Endothelial cell of umbilical vein (primary cell): ENCODE measurements around the gene FHDC1. TPM values are rescaled to one million over a fixed set of nuclear protein-coding genes. Genes with fewer than 3 reads are reported as not detected.

Experiments
- BruUV-seq: library from RNA; stranded (reverse); fragments of 400-500 nt; replicated peaks from 2 replicates; lab custom pipeline; 2021; lab: Mats Ljungman, UMichigan
- CTCF ChIA-PET: fragments of 300-600, 350-600 bp; sonication (Branson Sonifier 250); formaldehyde crosslinking; loops from one replicate; lab custom pipeline; 2021; ENCODE audit warnings: antibody characterized with exemption, inconsistent platforms; lab: Charles Lee
- POLR2A ChIA-PET: fragments of 300-600, 350-600 bp; sonication (Branson Sonifier 250); formaldehyde crosslinking; loops from one replicate; lab custom pipeline; 2021; ENCODE audit warnings: antibody characterized with exemption, inconsistent platforms; lab: Charles Lee
- DNase-seq: peaks from one replicate; pipeline ENCODE4 v3.0.0-alpha.2; 2011; ENCODE audit warnings: low read depth, low spot score
- FAIRE-seq: peaks from 2 replicates; lab custom pipeline; 2011; peaks lifted over from hg19 to GRCh38; lab: Jason Lieb, UNC
- H2AFZ ChIP-seq: 2 replicates; pipeline ENCODE4 v1.6.0; 2012; ENCODE audit warnings: low read depth, low read length, control low read depth, inconsistent platforms
- H3K27ac ChIP-seq: 2 replicates; pipeline ENCODE4 v1.5.1; 2011; ENCODE audit warnings: low read depth, mild to moderate bottlenecking, control low read depth, low read length, moderate library complexity; ENCODE audit not compliant: insufficient read depth
- H3K27me3 ChIP-seq, 2 experiments: 2 replicates each; pipeline versions ENCODE4 v1.6.0 to v1.6.1; 2011; ENCODE audit warnings: low read length in 2 of 2, mixed read lengths in 1 of 2; ENCODE audit not compliant: control insufficient read depth in 2 of 2, insufficient read depth in 2 of 2
- H3K36me3 ChIP-seq, 2 experiments: 2 replicates in 1 of 2; 3 replicates in 1 of 2; pipeline ENCODE4 v1.5.1; 2011; ENCODE audit warnings: low read length in 2 of 2, mild to moderate bottlenecking in 1 of 2, moderate library complexity in 1 of 2; ENCODE audit not compliant: control insufficient read depth in 2 of 2, insufficient read depth in 2 of 2; ENCODE audit errors: extremely low read depth in 1 of 2
- H3K4me1 ChIP-seq: 3 replicates; pipeline ENCODE4 v1.5.1; 2011; ENCODE audit warnings: mild to moderate bottlenecking, low read length; ENCODE audit not compliant: control insufficient read depth, insufficient read depth; ENCODE audit errors: extremely low read depth
- H3K4me2 ChIP-seq: 2 replicates; pipeline ENCODE4 v1.6.1; 2011; ENCODE audit warnings: low read length, control low read depth, mixed read lengths; ENCODE audit not compliant: insufficient read depth
- H3K4me3 ChIP-seq, 3 experiments: fragments of 200-600 bp in 1 of 3; sonication (generic), shearing (Covaris generic) in 1 of 3; replicated peaks in 1 of 3; 2 replicates each; pipeline ENCODE4 v1.5.1; 2011 to 2016; ENCODE audit warnings: control low read depth in 3 of 3, low read length in 3 of 3, mild to moderate bottlenecking in 2 of 3, inconsistent platforms in 1 of 3, low read depth in 1 of 3, moderate library complexity in 1 of 3; ENCODE audit not compliant: insufficient read depth in 1 of 3
- H3K79me2 ChIP-seq: 2 replicates; pipeline ENCODE4 v1.6.0; 2012; ENCODE audit warnings: low read length, inconsistent platforms; ENCODE audit not compliant: control insufficient read depth, insufficient read depth
- H3K9ac ChIP-seq: replicated peaks from 2 replicates; pipeline ENCODE3; 2011; ENCODE audit warnings: low read length, control low read depth; ENCODE audit not compliant: insufficient read depth; ENCODE audit errors: extremely low read depth
- H3K9me1 ChIP-seq: replicated peaks from 3 replicates; pipeline ENCODE4 v1.6.0; 2011; ENCODE audit warnings: mild to moderate bottlenecking, low read length; ENCODE audit not compliant: control insufficient read depth, insufficient read depth; ENCODE audit errors: extremely low read depth
- H3K9me3 ChIP-seq: replicated peaks from 2 replicates; pipeline ENCODE4 v1.5.1; 2012; ENCODE audit warnings: low read length, inconsistent platforms; ENCODE audit not compliant: control insufficient read depth, insufficient read depth
- H4K20me1 ChIP-seq: replicated peaks from 2 replicates; pipeline ENCODE3; 2011; ENCODE audit warnings: mild to moderate bottlenecking, low read length; ENCODE audit not compliant: control insufficient read depth, insufficient read depth; ENCODE audit errors: extremely low read depth
- EZH2 ChIP-seq: IDR thresholded peaks from 2 replicates; pipeline ENCODE4 v1.6.1; 2012; ENCODE audit warnings: borderline replicate concordance, low read depth, mild to moderate bottlenecking, moderate library complexity, low read length, inconsistent platforms; ENCODE audit not compliant: severe bottlenecking
- FOS ChIP-seq: IDR thresholded peaks from 2 replicates; pipeline ENCODE4 v1.6.1; 2011; ENCODE audit warnings: mild to moderate bottlenecking, low read length, moderate library complexity, borderline replicate concordance; ENCODE audit not compliant: insufficient read depth
- GATA2 ChIP-seq: IDR thresholded peaks from 2 replicates; pipeline ENCODE4 v1.7.0; 2011; ENCODE audit warnings: low read depth, mild to moderate bottlenecking, moderate library complexity, mixed read lengths, low read length; ENCODE audit not compliant: insufficient read length, insufficient read depth
- JUN ChIP-seq: IDR thresholded peaks from 2 replicates; pipeline ENCODE4 v1.6.1; 2011; ENCODE audit warnings: borderline replicate concordance, low read depth; ENCODE audit not compliant: insufficient read length, insufficient read depth
- MYC ChIP-seq: IDR thresholded peaks from one replicate; pipeline ENCODE4 v1.6.1; 2011; ENCODE audit warnings: mild to moderate bottlenecking, low read depth, low read length
- POLR2A ChIP-seq: IDR thresholded peaks from 2 replicates; pipeline ENCODE4 v1.6.1; 2012; ENCODE audit warnings: low read depth, mild to moderate bottlenecking, control low read depth, low read length
- POLR2AphosphoS5 ChIP-seq: IDR thresholded peaks from 2 replicates; pipeline ENCODE4 v1.6.1; 2012; ENCODE audit warnings: low read depth, mild to moderate bottlenecking, control low read depth, low read length, moderate library complexity; ENCODE audit not compliant: insufficient read depth
- dilution Hi-C: fragments of 300-500 bp; cut with MboI; formaldehyde crosslinking; loops from one replicate; pipeline ENCODE4 v1.15.0; 2019; ENCODE audit warnings: low sequenced_read_pairs; ENCODE audit not compliant: extremely low pct_ligation_motif_present
- intact Hi-C: fragments of 100-400 bp; cut with micrococcal nuclease; formaldehyde crosslinking; loops from one replicate; pipeline ENCODE4 v1.10.0; 2022
- polyA plus RNA-seq, 4 experiments: library from polyadenylated mRNA; depleted of rRNA in 3 of 4; stranded (reverse) in 3 of 4; unstranded in 1 of 4; fragments of >200 nt; gene quantifications; 2 replicates each; pipeline versions ENCODE4 v1.2.1 to v1.2.3, GENCODE V29; 2011 to 2012; ENCODE audit warnings: missing spikeins in 1 of 4
- total RNA-seq: library from RNA; stranded (reverse); gene quantifications from 2 replicates; pipeline ENCODE4 v1.2.3, GENCODE V29; 2021
- TF ChIP-seq, protein P1 (sequence below), 2 donors: IDR thresholded peaks; 1 replicate in 1 of 2; 2 replicates in 1 of 2; pipeline ENCODE4 v1.5.1; 2011; ENCODE audit warnings: low read length in 2 of 2, mild to moderate bottlenecking in 2 of 2, moderate library complexity in 2 of 2, control low read depth in 1 of 2, inconsistent platforms in 1 of 2, low read depth in 1 of 2; ENCODE audit not compliant: insufficient read depth in 1 of 2; ENCODE audit errors: extremely low read depth in 1 of 2
- TF ChIP-seq, protein P2 (sequence below): IDR thresholded peaks from 2 replicates; pipeline ENCODE4 v1.6.1; 2011; ENCODE audit not compliant: insufficient read depth, insufficient read length

FHDC1 gene
- total and polyA plus RNA-seq, 2 donors (not counting 3 experiments of a cell fraction or from before 2014, with no cell fraction given) = 0.03 to 0.18 TPM

DNA sequence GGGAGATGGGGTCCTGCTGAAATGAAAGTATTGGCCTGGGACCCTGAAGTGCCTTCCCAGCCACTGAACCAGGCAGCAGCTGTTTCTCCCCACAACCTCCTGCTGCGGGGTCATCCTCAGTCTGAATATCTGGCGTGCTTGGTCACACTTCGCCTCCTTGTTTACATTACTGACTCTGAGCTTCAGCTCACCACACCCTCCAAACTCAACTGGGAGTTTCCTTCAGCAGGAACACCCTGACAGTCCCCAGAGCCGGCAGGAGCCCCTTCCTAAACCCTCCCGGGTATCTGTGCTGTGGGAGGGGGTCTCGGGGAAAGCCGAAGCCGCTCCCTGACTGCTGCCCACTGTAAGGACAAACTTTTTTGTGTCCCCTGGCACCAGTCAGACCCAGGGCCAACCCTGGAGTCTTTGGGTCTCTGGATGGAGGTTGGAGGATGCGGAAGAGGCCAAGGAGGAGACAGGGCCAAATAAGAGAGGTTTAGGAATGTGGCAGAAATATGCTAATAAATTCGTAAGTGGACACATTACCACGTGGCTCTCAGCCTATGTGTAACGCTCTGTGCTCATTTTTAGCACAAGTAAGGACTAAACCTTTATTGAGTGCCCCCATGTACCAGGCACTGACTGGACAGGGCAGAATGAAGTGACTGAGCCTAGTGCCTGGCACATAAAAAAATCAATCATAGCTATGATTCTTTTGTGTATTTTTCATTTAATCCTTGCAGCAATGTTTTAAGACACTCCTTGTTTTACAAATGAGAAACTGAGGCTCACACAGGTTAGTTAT is 20.7 kb downstream of the FHDC1 start:
- peak; percentile 19 for DNase-seq
- Histone ChIP-seq H4K20me1 (no peaks in the 10 kb centered on the region), H3K27ac (no peak overlapping the region), H3K9ac (no peak overlapping the region), H3K9me1 (no peaks in the 10 kb centered on the region), H3K36me3 (no peaks in the 10 kb centered on the region), H2AFZ (peak overlapping the region; percentile 46), H3K4me1 (peaks cover 33% of the 10 kb centered on the region), H3K9me3 (no peaks in the 10 kb centered on the region), H3K4me3 (no peak overlapping the region), H3K79me2 (no peaks in the 10 kb centered on the region), H3K27me3 (no peaks in the 10 kb centered on the region), H3K4me2 (peak overlapping the region; percentile 22)
- no TSS peak for BruUV-seq
- intact Hi-C loops (no loop called here), dilution Hi-C loops (no loop called here)
- TF ChIP-seq POLR2A (no peak), FOS (no peak), JUN (no peak), GATA2 (no peak), POLR2AphosphoS5 (no peak), MYC (no peak), EZH2 (no peak)
- TF ChIP-seq, protein P1, sequence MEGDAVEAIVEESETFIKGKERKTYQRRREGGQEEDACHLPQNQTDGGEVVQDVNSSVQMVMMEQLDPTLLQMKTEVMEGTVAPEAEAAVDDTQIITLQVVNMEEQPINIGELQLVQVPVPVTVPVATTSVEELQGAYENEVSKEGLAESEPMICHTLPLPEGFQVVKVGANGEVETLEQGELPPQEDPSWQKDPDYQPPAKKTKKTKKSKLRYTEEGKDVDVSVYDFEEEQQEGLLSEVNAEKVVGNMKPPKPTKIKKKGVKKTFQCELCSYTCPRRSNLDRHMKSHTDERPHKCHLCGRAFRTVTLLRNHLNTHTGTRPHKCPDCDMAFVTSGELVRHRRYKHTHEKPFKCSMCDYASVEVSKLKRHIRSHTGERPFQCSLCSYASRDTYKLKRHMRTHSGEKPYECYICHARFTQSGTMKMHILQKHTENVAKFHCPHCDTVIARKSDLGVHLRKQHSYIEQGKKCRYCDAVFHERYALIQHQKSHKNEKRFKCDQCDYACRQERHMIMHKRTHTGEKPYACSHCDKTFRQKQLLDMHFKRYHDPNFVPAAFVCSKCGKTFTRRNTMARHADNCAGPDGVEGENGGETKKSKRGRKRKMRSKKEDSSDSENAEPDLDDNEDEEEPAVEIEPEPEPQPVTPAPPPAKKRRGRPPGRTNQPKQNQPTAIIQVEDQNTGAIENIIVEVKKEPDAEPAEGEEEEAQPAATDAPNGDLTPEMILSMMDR (IDR thresholded peaks at IDR 0.05; ENCODE audit: extremely low read depth in 1 of 2, insufficient read depth in 1 of 2, low read depth in 1 of 2, low read length in 2 of 2) = no peak
- TF ChIP-seq, protein P2, sequence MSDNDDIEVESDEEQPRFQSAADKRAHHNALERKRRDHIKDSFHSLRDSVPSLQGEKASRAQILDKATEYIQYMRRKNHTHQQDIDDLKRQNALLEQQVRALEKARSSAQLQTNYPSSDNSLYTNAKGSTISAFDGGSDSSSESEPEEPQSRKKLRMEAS = no peak
- POLR2A ChIA-PET = no interaction called here
- CTCF ChIA-PET = interaction anchor here (1.2 kb wide), 1 partner anchor 13 kb away, joined by 3 read pairs; no protein-coding TSS in a partner anchor
- peak; percentile 49 for FAIRE-seq
